Frontal cortex (tissue), 4 donors: ENCODE measurements around the gene CCL25. TPM values are rescaled to one million over a fixed set of nuclear protein-coding genes. Genes with fewer than 3 reads are reported as not detected.
A peak's percentile ranks its signal among the peaks of the same experiment; 100 is the strongest.

Source experiments
- DNase-seq, 2 donors: peaks; one replicate each; pipeline ENCODE4 v3.0.0; 2012; ENCODE audit warnings: low spot score in 2 of 2
- FAIRE-seq: peaks from 2 replicates; lab custom pipeline; 2012; peaks lifted over from hg19 to GRCh38; lab: Jason Lieb, UNC
- total RNA-seq: library from RNA; depleted of rRNA; stranded (reverse); fragments of >200 nt; gene quantifications from one replicate; pipeline ENCODE4 v1.2.3, GENCODE V29; 2014
- donor health status: control.
- donor health status: control.
- donor health status: control.

Gene CCL25
- total RNA-seq, 1 donor from 2014 or later = 1.2 TPM

DNA sequence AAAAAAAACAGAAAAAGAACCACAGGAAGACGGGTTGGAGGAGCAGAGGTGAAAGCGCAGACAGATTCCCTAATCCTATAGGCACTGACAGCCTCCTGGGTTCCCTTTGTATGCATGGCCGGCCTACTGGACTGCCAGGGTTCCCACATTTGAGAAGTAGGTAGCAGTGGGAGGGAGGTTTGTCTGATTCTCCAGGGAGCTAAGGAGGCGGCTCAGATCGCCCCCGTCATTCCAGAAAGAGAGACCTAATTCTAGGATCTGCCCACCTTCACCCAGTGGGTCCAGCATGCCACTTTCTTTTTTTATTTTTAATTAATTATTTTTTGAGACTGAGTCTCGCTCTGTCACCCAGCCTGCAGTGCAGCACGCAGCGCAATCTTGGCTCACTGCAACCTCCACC is 9.7 kb upstream of the CCL25 start:
- DNase-seq (no peak), FAIRE-seq (no peak)

- no peak for FAIRE-seq
- DNase-seq = no peak
Observed at GRCh38 chr19:8044018-8044417, 8.5 kb upstream of the CCL25 start.

DNA sequence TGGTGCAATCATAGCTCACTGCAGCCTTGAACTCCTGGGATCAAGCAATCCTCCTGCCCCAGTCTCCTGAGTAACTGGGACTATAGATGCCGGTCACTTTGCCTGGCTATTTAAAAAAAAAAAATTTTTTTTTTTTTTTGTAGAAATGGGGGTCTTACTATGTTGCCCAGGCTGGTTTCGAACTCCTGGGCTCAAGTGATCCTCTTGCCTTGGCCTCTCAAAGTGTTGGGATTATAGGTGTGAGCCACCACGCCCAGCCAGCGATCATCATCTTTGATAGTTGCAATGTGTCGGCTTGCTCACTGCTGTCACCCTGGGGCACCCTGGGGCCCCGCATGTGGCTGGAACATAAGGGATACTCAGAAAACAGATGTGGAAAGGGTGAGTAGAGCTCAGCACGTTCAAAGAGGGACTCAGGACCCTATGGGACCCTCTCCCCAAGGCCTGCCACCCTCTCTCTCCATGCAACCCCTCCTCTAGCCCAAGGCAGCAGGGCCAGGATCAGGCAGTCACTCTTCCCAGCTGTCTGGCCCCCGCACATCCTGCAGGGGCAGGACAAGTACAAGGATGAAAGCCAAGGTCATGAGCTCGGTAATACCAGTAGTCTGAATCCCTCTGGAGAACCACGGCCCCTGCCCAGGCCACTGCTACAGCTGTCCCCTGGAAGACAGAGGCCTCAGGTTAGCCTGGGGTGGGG is 6.5 kb upstream of the CCL25 start:
- DNase-seq = no peak

DNA sequence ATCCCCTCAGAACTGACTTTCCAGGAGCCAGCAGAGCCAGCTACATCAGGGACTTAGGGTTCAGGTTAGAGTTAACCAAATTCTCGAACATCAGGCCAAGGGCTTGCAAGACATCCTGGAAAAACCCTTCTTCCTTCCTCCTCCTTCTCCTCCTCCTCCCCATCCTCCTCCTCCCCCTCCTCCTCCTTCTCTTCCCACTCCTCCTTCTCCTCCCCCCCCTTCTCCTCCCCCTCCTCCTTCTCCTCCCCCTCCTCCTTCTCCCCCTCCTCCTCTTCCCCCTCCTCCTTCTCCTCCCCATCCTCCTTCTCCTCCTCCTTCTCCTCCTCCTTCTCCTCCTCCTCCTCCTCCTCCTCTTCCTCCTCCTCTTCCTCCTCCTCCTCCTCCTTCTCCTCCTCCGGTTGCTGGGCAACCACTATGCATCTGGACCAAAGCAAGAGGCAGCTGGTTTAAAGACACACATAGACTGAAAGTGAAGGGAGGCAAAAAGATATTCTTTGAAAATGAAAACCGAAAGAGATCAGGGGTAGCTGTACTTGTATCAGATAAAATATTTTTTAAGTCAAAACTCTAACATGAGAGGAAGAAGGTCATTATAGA is 5.9 kb upstream of the CCL25 start:
- no peak for DNase-seq
- no peak for FAIRE-seq

More for the DNA sequence above, 6.5 kb upstream of the CCL25 start:
- no peak for FAIRE-seq

DNA sequence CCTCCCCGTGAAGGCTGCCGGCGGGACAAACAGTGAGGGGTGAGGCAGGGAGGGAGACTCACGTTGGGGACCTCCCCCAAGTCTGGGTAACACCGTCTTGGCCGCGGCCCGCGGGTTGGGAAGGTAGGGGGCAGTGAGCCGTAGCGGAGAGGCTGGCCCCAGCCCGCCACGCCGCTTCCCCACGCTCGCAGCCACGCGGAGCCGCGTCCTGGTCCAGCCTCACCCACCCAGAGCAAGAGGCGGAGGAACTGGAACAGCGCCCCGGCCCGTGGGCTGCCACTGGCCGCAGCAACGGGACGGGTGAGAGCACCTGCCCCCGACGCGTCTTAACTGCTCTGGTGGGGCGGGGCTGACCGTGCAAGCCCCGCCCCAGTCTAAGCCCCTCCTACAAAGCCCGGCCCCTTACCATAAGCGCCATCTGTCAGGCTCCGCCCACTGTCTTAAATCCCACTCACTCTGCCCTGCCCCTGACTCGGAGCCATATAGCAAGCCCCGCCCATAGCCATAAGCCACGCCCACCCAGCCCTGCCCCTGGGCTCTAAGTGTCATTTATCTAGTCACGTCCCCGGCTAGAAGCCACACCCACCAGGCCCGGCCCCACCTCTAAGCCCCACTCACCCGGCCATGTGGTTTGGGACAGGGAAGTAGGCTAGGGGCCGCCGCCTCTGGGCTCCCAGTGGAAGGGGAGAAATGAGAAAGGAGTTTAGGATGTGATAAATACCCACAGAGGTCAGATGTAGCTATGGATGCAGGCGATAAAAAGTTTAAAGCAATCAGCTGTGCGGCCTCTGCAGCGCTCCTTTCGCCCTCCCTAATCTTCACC is 2.1 kb upstream of the CCL25 start:
- FAIRE-seq (no peak), DNase-seq (peak; percentile 60 to 81)

DNA sequence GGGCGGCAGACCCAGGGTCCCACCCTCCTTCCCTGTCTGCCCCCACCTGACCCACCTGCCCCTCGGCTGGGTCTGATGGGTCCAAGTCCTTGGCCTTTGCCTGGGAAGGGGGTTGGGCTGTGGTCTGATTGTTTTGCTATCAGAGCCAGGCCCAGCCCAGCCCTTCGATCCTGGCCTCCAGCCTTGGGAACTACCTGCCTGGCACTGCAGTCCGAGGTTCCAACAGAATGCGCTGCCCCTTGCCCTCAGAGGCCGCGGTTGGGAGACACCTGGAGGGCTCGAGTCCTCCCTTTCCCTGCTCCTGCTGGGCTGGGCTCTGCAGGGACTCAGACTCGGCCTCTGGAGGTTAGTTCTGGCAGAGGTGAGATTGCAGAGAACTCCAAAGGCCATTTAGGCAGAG is 1.6 kb downstream of the CCL25 start:
- FAIRE-seq = no peak
- DNase-seq = no peak

GRCh38 chr19:8056533-8056932 is 4.0 kb downstream of the CCL25 start:
- no peak for FAIRE-seq
- no peak for DNase-seq

DNA sequence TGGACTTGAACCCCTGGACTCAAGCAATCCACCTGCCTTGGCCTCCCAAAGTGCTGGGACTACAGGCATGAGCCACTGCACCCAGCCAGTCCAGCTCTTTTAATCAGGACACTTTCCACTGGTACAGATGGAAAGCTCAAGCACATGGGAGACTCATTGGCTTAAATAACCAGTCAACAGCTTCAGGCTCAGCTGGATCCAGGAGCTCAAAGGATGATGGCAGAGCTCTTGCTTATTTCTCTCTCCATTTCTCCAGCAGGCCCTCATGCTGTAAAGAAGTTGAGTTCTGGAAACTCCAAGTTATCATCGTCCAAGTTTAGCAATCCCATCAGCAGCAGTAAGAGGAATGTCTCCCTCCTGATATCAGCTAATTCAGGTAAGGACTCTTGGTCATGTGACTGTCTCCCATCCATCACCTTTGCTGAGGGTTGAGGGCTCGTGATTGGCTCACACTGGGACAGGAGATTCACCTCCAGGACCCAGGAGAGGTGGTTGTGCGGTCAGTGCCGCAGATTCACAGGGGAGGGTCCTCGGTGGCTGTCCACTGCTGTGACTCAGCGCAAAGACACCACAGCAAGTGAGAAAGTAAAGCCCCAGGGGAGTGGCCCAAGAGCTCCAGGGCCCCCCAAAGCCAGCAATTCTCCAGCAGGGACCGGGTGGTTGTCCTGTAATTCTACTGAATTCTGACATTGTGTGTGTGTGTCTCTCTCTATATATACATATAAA is 5.1 kb downstream of the CCL25 start:
- no peak for FAIRE-seq
- no peak for DNase-seq

DNA sequence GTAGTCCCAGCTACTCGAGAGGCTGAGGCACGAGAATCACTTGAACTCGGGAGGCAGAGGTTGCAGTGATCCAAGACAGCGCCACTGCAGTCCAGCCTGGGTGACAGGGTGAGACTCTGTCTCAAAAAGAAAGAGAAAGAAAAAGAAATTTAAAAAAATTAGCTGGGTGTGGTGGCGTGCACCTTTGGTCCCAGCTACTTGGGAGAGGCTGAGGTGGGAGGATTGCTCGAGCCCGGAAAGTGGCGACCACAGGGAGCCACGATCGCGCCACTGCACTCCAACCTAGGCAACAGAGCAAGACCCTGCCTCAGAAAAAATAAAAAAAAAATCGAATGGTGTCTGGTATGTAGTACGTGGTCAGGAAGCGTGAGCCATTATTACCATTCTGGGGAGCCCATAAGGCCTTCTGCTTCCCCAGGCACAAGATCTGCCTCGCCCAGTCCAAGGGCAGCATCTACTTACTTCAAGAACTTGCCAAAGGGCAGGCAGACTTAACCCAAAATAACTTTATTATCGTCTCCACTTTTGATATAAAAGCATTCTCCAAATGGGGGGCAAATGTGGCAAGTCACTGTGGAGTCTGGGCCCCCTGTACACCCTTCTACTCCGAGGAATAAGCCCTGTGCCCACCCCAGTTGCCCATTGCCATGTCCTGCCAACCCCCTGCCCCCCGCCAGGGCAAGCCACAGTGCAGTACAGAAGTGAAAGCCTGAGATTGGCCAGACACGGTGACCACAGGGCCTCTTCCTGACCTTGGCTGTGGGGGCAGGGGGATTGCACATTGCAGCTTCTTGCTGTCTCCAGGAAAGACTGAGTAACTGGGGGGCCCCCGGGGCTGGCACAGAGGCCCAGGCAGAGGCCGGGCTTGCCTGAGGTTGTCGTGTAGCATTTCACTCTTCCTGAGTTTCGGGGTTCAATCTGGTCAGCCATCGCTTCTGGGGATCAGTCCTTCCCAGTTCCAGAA is 12.6 kb downstream of the CCL25 start:
- no peak for DNase-seq
- no peak for FAIRE-seq

- FAIRE-seq (no peak), DNase-seq (no peak)
Observed at GRCh38 chr19:8065875-8066261, 13.3 kb downstream of the CCL25 start.

GRCh38 chr19:8069096-8069973 is 16.8 kb downstream of the CCL25 start:
- FAIRE-seq (no peak), DNase-seq (no peak)

DNA sequence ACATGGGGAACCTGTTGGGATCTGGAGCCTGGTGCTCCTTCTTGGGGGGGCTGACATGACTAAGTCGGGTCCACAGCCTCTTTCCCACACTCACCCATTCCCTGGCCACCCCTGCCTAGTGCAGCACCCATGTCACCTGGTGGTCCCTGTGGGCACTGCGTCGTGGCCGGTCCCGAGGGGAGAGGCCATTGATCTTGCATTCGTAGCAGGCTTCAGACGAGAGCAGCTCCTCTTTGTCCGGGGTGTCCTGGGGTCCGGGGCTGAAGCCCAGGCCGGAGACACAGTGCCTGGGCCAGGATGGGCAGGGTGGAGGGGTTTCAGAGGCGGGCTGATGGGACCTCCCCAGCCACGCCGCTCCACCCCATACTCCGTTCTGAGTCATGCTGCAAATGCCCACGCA is 19.4 kb downstream of the CCL25 start:
- FAIRE-seq (no peak), DNase-seq (no peak)

GRCh38 chr19:8074501-8074900 is 21.9 kb downstream of the CCL25 start:
- FAIRE-seq (no peak), DNase-seq (no peak)

DNA sequence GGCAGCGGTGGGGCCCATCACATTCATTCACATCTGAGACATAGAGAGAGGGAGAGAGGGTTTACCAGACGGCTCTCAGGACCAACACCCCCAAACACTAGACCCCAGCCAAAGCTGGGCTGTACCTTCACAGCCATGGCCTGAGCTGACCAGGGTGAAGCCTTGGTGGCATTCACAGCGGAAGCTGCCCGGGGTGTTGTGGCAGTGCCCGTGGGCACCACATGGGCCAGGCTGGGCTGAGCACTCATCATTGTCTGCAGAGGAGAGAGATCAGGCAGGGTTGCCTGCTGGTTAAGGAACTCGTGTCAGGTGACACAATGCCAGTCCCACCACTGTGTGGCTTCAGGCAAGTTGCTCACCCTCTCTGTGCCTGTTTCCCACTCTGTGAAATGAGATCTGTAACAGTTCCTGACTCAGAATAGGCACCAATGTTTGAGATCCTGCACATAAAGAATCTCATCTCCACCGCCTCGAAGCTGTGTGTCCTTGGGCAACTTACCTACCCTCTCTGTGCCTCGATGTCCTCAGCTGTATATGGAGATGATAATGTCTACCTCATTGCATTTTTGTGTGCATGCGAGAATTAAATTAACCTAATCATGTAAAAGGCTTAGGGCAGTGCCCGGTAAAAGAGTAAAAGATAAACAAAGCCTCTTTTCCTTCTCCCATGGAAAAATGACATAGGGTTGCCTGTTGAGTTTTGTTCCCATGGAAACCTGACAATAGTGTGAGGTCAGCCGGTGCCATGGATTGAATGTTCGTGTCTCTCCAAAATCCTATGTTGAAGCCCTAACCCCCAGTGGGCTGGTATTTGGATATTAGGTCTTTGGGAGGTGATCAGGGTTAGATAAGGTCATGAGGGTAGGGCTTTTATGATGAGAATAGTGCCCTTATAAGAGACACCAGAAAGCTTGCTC is 22.9 kb downstream of the CCL25 start:
- no peak for FAIRE-seq
- DNase-seq = no peak

DNA sequence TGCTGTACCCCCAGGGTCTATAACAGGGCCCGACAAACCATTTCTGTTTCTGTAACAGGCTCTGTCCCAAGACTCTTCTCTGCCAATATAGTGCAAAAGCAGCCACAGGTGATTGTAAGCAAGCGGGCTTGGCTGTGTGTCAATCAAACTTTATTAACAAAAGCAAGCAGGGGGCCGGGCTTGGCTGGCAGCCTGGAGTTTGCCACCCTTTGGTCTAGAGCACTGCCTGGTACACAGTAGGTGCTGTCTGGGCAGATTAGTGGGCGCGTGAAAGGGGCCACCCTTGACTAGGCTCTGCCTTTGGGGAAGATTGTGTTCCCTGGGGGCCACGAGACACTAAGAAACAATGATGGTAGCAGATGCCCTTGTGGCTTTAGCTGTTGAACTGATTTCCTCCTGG is 27.4 kb downstream of the CCL25 start:
- FAIRE-seq (no peak), DNase-seq (no peak)

- FAIRE-seq = no peak
- DNase-seq = no peak
Observed at GRCh38 chr19:8080832-8081231, 28.3 kb downstream of the CCL25 start.
